ENCODE data around the gene FCGR2B. TPM values are rescaled to one million over a fixed set of nuclear protein-coding genes. Genes with fewer than 3 reads are reported as not detected.

The FCGR2B gene
- total RNA-seq, 1 experiment from 2014 or later = 0.15 TPM

GRCh38 chr1:161718559-161719324, 55.8 kb downstream of the FCGR2B start:
- ChIA-PET CTCF (no interaction called here), POLR2A (interaction anchor here (0.6 kb wide), 1 partner anchor 107 kb away, joined by 10 read pairs; no protein-coding TSS in a partner anchor)
- TF ChIP-seq CTCF (IDR thresholded peaks at IDR 0.05) (no peak), SIN3A (IDR thresholded peaks at IDR 0.05; ENCODE audit: borderline replicate concordance, insufficient read depth, low read depth, low read length) (no peak), TCF7L2 (IDR thresholded peaks at IDR 0.05; ENCODE audit: low read depth, low read length) (no peak), POLR2AphosphoS5 (IDR thresholded peaks at IDR 0.05; ENCODE audit: low read depth, low read length) (no peak)
- TF ChIP-seq, protein P1, sequence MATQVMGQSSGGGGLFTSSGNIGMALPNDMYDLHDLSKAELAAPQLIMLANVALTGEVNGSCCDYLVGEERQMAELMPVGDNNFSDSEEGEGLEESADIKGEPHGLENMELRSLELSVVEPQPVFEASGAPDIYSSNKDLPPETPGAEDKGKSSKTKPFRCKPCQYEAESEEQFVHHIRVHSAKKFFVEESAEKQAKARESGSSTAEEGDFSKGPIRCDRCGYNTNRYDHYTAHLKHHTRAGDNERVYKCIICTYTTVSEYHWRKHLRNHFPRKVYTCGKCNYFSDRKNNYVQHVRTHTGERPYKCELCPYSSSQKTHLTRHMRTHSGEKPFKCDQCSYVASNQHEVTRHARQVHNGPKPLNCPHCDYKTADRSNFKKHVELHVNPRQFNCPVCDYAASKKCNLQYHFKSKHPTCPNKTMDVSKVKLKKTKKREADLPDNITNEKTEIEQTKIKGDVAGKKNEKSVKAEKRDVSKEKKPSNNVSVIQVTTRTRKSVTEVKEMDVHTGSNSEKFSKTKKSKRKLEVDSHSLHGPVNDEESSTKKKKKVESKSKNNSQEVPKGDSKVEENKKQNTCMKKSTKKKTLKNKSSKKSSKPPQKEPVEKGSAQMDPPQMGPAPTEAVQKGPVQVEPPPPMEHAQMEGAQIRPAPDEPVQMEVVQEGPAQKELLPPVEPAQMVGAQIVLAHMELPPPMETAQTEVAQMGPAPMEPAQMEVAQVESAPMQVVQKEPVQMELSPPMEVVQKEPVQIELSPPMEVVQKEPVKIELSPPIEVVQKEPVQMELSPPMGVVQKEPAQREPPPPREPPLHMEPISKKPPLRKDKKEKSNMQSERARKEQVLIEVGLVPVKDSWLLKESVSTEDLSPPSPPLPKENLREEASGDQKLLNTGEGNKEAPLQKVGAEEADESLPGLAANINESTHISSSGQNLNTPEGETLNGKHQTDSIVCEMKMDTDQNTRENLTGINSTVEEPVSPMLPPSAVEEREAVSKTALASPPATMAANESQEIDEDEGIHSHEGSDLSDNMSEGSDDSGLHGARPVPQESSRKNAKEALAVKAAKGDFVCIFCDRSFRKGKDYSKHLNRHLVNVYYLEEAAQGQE (IDR thresholded peaks at IDR 0.05; ENCODE audit: insufficient read depth in 1 of 2, low read depth in 2 of 2, low read length in 1 of 2) = no peak
- DNase-seq (ENCODE audit: low read depth, low spot score) = no peak
- Histone ChIP-seq H3K27ac (ENCODE audit: low read length) (no peak overlapping the region), H3K27me3 (ENCODE audit: control insufficient read depth, insufficient read depth, low read length) (peaks cover 3% of the 10 kb centered on the region; the same call in 1 of the 2 replicates), H3K4me1 (ENCODE audit: control insufficient read depth, insufficient read depth, low read length) (no peaks in the 10 kb centered on the region), H3K36me3 (ENCODE audit: control insufficient read depth, insufficient read depth, low read length) (no peaks in the 10 kb centered on the region), H3K9me3 (ENCODE audit: control insufficient read depth, insufficient read depth, low read depth, low read length) (no peaks in the 10 kb centered on the region), H3K4me3 (ENCODE audit: low read depth in 2 of 2, low read length in 2 of 2) (no peak overlapping the region)
- in situ Hi-C loops (cut with HindIII; ENCODE audit: low pct_unique_long_range_greater_than_20kb, low sequenced_read_pairs) = no loop called here
- BruUV-seq (replicated peaks) = no TSS peak
- intact Hi-C loops (cut with micrococcal nuclease; ENCODE audit: unreplicated experiment) = no loop called here
- no peak for ATAC-seq

GRCh38 chr1:161719325-161719611, 56.3 kb downstream of the FCGR2B start:
- Histone ChIP-seq H3K4me1 (ENCODE audit: control insufficient read depth, insufficient read depth, low read length) (no peaks in the 10 kb centered on the region), H3K36me3 (ENCODE audit: control insufficient read depth, insufficient read depth, low read length) (no peaks in the 10 kb centered on the region), H3K27me3 (ENCODE audit: control insufficient read depth, insufficient read depth, low read length) (peaks cover 3% of the 10 kb centered on the region; the same call in 1 of the 2 replicates), H3K4me3 (ENCODE audit: low read depth in 2 of 2, low read length in 2 of 2) (no peak overlapping the region), H3K27ac (ENCODE audit: low read length) (no peak overlapping the region), H3K9me3 (ENCODE audit: control insufficient read depth, insufficient read depth, low read depth, low read length) (no peaks in the 10 kb centered on the region)
- intact Hi-C loops (cut with micrococcal nuclease; ENCODE audit: unreplicated experiment) = no loop called here
- no TSS peak for BruUV-seq (replicated peaks)
- DNase-seq (ENCODE audit: low read depth, low spot score) (no peak), ATAC-seq (no peak)
- CTCF ChIA-PET = no interaction called here
- POLR2A ChIA-PET = no interaction called here
- in situ Hi-C loops (cut with HindIII; ENCODE audit: low pct_unique_long_range_greater_than_20kb, low sequenced_read_pairs) = no loop called here
- no peak for TF ChIP-seq SIN3A (IDR thresholded peaks at IDR 0.05; ENCODE audit: borderline replicate concordance, insufficient read depth, low read depth, low read length)
- TF ChIP-seq CTCF (IDR thresholded peaks at IDR 0.05) = no peak
- no peak for TF ChIP-seq TCF7L2 (IDR thresholded peaks at IDR 0.05; ENCODE audit: low read depth, low read length)
- TF ChIP-seq, protein P1 (IDR thresholded peaks at IDR 0.05; ENCODE audit: insufficient read depth in 1 of 2, low read depth in 2 of 2, low read length in 1 of 2) = no peak
- no peak for TF ChIP-seq POLR2AphosphoS5 (IDR thresholded peaks at IDR 0.05; ENCODE audit: low read depth, low read length)
